MM.1S (cell line): Measurements from ENCODE around the gene DCAF17.
A peak's percentile ranks its signal among the peaks of the same experiment; 100 is the strongest.

ENCODE experiments used
- DNase-seq: peaks from one replicate; pipeline ENCODE4 v3.0.0-alpha.2; 2015
- H2AFZ ChIP-seq: fragments of 300-600 bp; sonication (generic); 2 replicates; pipeline ENCODE4 v1.6.0; 2016; ENCODE audit warnings: antibody characterized with exemption, low read length
- H3F3A ChIP-seq: fragments of 300-600 bp; sonication (generic); 2 replicates; pipeline ENCODE4 v1.6.1; 2016; ENCODE audit warnings: mild to moderate bottlenecking, antibody characterized with exemption, low read length, moderate library complexity, mixed read lengths; ENCODE audit not compliant: insufficient read depth
- H3K27ac ChIP-seq: fragments of 300-600 bp; sonication (generic); 2 replicates; pipeline ENCODE4 v1.5.1; 2016; ENCODE audit warnings: mild to moderate bottlenecking, low read length
- H3K27me3 ChIP-seq: fragments of 300-600 bp; sonication (generic); replicated peaks from 2 replicates; pipeline ENCODE4 v1.6.0; 2016; ENCODE audit warnings: low read length; ENCODE audit not compliant: insufficient read depth
- H3K36me3 ChIP-seq: fragments of 300-600 bp; sonication (generic); replicated peaks from 2 replicates; pipeline ENCODE4 v1.6.1; 2016; ENCODE audit warnings: mild to moderate bottlenecking, low read length, mixed read lengths; ENCODE audit not compliant: insufficient read depth
- H3K4me1 ChIP-seq: fragments of 300-600 bp; sonication (generic); 2 replicates; pipeline ENCODE4 v1.6.1; 2016; ENCODE audit warnings: low read length, mixed read lengths
- H3K4me2 ChIP-seq: fragments of 300-600 bp; sonication (generic); 2 replicates; pipeline ENCODE4 v1.6.0; 2016; ENCODE audit warnings: low read depth, low read length
- H3K4me3 ChIP-seq: fragments of 300-600 bp; sonication (generic); 2 replicates; pipeline ENCODE4 v1.5.1; 2016; ENCODE audit warnings: low read length, mixed read lengths
- H3K79me2 ChIP-seq: fragments of 300-600 bp; sonication (generic); 2 replicates; pipeline ENCODE4 v1.6.1; 2016; ENCODE audit warnings: mixed run types, low read length, mixed read lengths
- H3K9ac ChIP-seq: fragments of 300-600 bp; sonication (generic); 2 replicates; pipeline ENCODE4 v1.6.1; 2016; ENCODE audit warnings: low read length, mixed read lengths
- H3K9me2 ChIP-seq: fragments of 300-600 bp; sonication (generic); replicated peaks from 2 replicates; pipeline ENCODE4 v1.6.1; 2016; ENCODE audit warnings: mild to moderate bottlenecking, low read length, mixed read lengths; ENCODE audit not compliant: insufficient read depth
- H3K9me3 ChIP-seq: fragments of 300-600 bp; sonication (generic); replicated peaks from 2 replicates; pipeline ENCODE4 v1.6.1; 2016; ENCODE audit warnings: mild to moderate bottlenecking, low read length, mixed read lengths; ENCODE audit not compliant: insufficient read depth
- H4K20me1 ChIP-seq: fragments of 300-600 bp; sonication (generic); 2 replicates; pipeline ENCODE4 v1.6.1; 2016; ENCODE audit warnings: mild to moderate bottlenecking, low read length, moderate library complexity, mixed read lengths; ENCODE audit not compliant: insufficient read depth
- CTCF ChIP-seq: fragments of 300-600 bp; sonication (generic); IDR thresholded peaks from 2 replicates; pipeline ENCODE4 v1.5.1; 2016; ENCODE audit warnings: antibody characterized with exemption, low read length, mixed read lengths
- EZH2 ChIP-seq: fragments of 300-600 bp; sonication (generic); optimal IDR thresholded peaks from 2 replicates; pipeline ENCODE3; 2017; ENCODE audit warnings: low read depth, mild to moderate bottlenecking, antibody characterized with exemption, low read length, mixed read lengths
- EZH2phosphoT487 ChIP-seq: fragments of 300-600 bp; sonication (generic); IDR thresholded peaks from 2 replicates; pipeline ENCODE4 v1.6.1; 2018; ENCODE audit warnings: antibody characterized with exemption, low read length

The DCAF17 gene

GRCh38 chr2:171402906-171403580, 31.0 kb upstream of the DCAF17 start:
- no peak overlapping the region for H3K4me3 ChIP-seq
- H3K9ac ChIP-seq, result no peak overlapping the region
- no peak overlapping the region for H3K27ac ChIP-seq
- H3K4me2 ChIP-seq, result no peak overlapping the region
- H3K4me1 ChIP-seq, result peaks cover 40% of the 10 kb centered on the region
- peaks cover 29% of the 10 kb centered on the region for H3F3A ChIP-seq
- H3K79me2 ChIP-seq, result no peaks in the 10 kb centered on the region
- H3K9me3 ChIP-seq, result no peaks in the 10 kb centered on the region
- H3K36me3 ChIP-seq, result no peaks in the 10 kb centered on the region
- TF ChIP-seq EZH2, result no peak
- no peak for TF ChIP-seq EZH2phosphoT487
- no peak for TF ChIP-seq CTCF
- no peak overlapping the region for H2AFZ ChIP-seq
- no peak for DNase-seq
- H4K20me1 ChIP-seq, result no peaks in the 10 kb centered on the region
- H3K9me2 ChIP-seq, result no peaks in the 10 kb centered on the region
- H3K27me3 ChIP-seq, result no peaks in the 10 kb centered on the region

GRCh38 chr2:171404261-171404660, 29.8 kb upstream of the DCAF17 start:
- Histone ChIP-seq H3K9ac (no peak overlapping the region), H3F3A (peaks cover 29% of the 10 kb centered on the region), H4K20me1 (no peaks in the 10 kb centered on the region), H3K4me1 (peaks cover 36% of the 10 kb centered on the region), H3K9me2 (no peaks in the 10 kb centered on the region), H2AFZ (no peak overlapping the region), H3K79me2 (peaks cover 3% of the 10 kb centered on the region; the same call in 1 of the 2 replicates), H3K27ac (no peak overlapping the region), H3K4me3 (no peak overlapping the region), H3K27me3 (no peaks in the 10 kb centered on the region), H3K9me3 (no peaks in the 10 kb centered on the region), H3K36me3 (no peaks in the 10 kb centered on the region), H3K4me2 (no peak overlapping the region)
- DNase-seq, result no peak
- no peak for TF ChIP-seq CTCF
- no peak for TF ChIP-seq EZH2
- TF ChIP-seq EZH2phosphoT487, result no peak

- peaks cover 33% of the 10 kb centered on the region for H3K4me1 ChIP-seq
- H3F3A ChIP-seq, result peaks cover 29% of the 10 kb centered on the region
- no peaks in the 10 kb centered on the region for H3K27me3 ChIP-seq
- TF ChIP-seq EZH2phosphoT487, result no peak
- no peak for TF ChIP-seq EZH2
- no peak for TF ChIP-seq CTCF
- peaks cover 3% of the 10 kb centered on the region; the same call in 1 of the 2 replicates for H3K79me2 ChIP-seq
- no peak overlapping the region for H3K9ac ChIP-seq
- no peaks in the 10 kb centered on the region for H3K9me3 ChIP-seq
- peak overlapping the region; percentile 42; the same call in 1 of the 2 replicates for H3K4me2 ChIP-seq
- H4K20me1 ChIP-seq, result no peaks in the 10 kb centered on the region
- H3K9me2 ChIP-seq, result no peaks in the 10 kb centered on the region
- no peak for DNase-seq
- 0 out of 2 replicates have a peak overlapping the region, but pooled peaks have one; percentile 2 for H2AFZ ChIP-seq
- H3K4me3 ChIP-seq, result no peak overlapping the region
- no peaks in the 10 kb centered on the region for H3K36me3 ChIP-seq
- H3K27ac ChIP-seq, result peak overlapping the region; percentile 78; the same call in 1 of the 2 replicates
Measured at GRCh38 chr2:171404719-171405118, 29.3 kb upstream of the DCAF17 start.
